Chondrocyte (in vitro differentiated cells): ENCODE results near the gene SURF2. TPM values are rescaled to one million over a fixed set of nuclear protein-coding genes. Genes with fewer than 3 reads are reported as not detected.
A peak's percentile ranks its signal among the peaks of the same experiment; 100 is the strongest.
"Not testable (repeated sequence)": the region's sequence is repeated elsewhere in the genome, so short reads cannot be mapped to it uniquely, and the experiment has no call there.

Experiments used
- DNase-seq: peaks from one replicate; pipeline ENCODE4 v3.0.0; 2021; ENCODE audit warnings: mixed read lengths, low spot score
- H3K27ac Mint-ChIP-seq: one replicate; pipeline ENCODE4 v1.8.0; 2021; ENCODE audit warnings: mild to moderate bottlenecking, moderate library complexity, mixed read lengths; ENCODE audit not compliant: unreplicated experiment
- H3K27me3 Mint-ChIP-seq: 2 replicates; pipeline ENCODE4 v1.8.0; 2021; ENCODE audit warnings: low read depth, mixed read lengths
- H3K36me3 Mint-ChIP-seq: 2 replicates; pipeline ENCODE4 v1.8.0; 2021; ENCODE audit warnings: low read depth, mixed read lengths
- H3K4me1 Mint-ChIP-seq: 2 replicates; pipeline ENCODE4 v1.8.0; 2021; ENCODE audit warnings: low read depth, mild to moderate bottlenecking, mixed read lengths
- H3K4me3 Mint-ChIP-seq: one replicate; pipeline ENCODE4 v1.8.0; 2021; ENCODE audit warnings: mild to moderate bottlenecking, moderate library complexity, mixed read lengths; ENCODE audit not compliant: unreplicated experiment
- H3K9me3 Mint-ChIP-seq: 2 replicates; pipeline ENCODE4 v1.8.0; 2021; ENCODE audit warnings: low read depth, mixed read lengths
- total RNA-seq: library from RNA; stranded (reverse); gene quantifications from 3 replicates; pipeline ENCODE4 v1.2.1, GENCODE V29; 2021
- TF ChIP-seq, protein P1 (sequence below): fragments of 200-600 bp; sonication (generic); IDR thresholded peaks from 2 replicates; pipeline ENCODE4 v1.5.0; 2021; ENCODE audit warnings: antibody characterized with exemption, mild to moderate bottlenecking, moderate library complexity

SURF2 gene
- total RNA-seq, 1 donor from 2014 or later = 12.5 TPM

DNA sequence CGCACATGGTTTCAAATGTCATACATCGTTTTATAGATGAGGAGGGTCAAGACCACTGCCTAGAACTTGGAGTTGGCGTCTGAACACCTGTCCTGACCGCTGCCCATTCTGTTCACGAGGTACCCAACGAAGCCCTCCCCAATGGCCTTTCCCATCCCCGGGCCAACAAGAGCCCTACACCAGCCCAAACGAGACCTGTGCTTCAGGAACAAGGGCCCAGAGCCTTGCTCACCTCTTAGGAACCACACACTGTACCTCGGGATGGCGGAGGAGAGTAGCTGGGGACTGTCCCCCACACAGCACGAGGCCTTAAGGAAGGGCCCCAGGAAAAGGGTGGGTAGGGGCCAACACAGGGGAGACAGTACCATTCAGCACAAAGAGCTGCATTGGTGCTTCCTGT, 23.3 kb upstream of the SURF2 start:
- peak; percentile 55 for DNase-seq

DNA sequence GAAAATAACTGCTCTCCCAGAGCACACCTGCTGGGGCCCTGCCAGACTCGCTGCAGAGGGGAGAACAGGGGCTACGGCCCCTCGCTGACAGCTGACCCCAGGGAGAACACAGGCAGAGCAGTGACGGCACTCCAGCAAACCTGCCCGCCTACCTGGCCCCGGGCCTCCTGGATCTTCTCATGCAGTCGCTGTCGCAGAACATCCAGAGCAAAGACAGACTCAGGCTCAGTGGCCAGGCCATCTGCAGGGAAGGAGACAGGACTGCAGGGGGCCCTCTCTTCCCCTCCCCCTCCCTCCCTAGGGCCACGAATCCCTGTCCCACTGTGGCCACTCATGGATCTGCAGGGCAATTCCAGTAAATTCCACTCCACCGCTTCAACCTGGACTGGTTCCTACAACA, 22.8 kb upstream of the SURF2 start:
- TF ChIP-seq, protein P1, sequence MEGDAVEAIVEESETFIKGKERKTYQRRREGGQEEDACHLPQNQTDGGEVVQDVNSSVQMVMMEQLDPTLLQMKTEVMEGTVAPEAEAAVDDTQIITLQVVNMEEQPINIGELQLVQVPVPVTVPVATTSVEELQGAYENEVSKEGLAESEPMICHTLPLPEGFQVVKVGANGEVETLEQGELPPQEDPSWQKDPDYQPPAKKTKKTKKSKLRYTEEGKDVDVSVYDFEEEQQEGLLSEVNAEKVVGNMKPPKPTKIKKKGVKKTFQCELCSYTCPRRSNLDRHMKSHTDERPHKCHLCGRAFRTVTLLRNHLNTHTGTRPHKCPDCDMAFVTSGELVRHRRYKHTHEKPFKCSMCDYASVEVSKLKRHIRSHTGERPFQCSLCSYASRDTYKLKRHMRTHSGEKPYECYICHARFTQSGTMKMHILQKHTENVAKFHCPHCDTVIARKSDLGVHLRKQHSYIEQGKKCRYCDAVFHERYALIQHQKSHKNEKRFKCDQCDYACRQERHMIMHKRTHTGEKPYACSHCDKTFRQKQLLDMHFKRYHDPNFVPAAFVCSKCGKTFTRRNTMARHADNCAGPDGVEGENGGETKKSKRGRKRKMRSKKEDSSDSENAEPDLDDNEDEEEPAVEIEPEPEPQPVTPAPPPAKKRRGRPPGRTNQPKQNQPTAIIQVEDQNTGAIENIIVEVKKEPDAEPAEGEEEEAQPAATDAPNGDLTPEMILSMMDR = no peak
- peaks cover 19% of the 10 kb centered on the region for H3K4me1 Mint-ChIP-seq
- peak; percentile 61 for DNase-seq
- H3K4me3 Mint-ChIP-seq = no peak overlapping the region
- H3K27me3 Mint-ChIP-seq = no peaks in the 10 kb centered on the region
- H3K36me3 Mint-ChIP-seq = peaks cover 19% of the 10 kb centered on the region
- no peak overlapping the region for H3K27ac Mint-ChIP-seq
- H3K9me3 Mint-ChIP-seq = no peaks in the 10 kb centered on the region

More for the DNA sequence above, 23.3 kb upstream of the SURF2 start:
- Mint-ChIP-seq H3K36me3 (peaks cover 19% of the 10 kb centered on the region), H3K9me3 (no peaks in the 10 kb centered on the region), H3K4me3 (no peak overlapping the region), H3K27me3 (no peaks in the 10 kb centered on the region), H3K27ac (no peak overlapping the region), H3K4me1 (peaks cover 19% of the 10 kb centered on the region)
- TF ChIP-seq, protein P1 = no peak

DNA sequence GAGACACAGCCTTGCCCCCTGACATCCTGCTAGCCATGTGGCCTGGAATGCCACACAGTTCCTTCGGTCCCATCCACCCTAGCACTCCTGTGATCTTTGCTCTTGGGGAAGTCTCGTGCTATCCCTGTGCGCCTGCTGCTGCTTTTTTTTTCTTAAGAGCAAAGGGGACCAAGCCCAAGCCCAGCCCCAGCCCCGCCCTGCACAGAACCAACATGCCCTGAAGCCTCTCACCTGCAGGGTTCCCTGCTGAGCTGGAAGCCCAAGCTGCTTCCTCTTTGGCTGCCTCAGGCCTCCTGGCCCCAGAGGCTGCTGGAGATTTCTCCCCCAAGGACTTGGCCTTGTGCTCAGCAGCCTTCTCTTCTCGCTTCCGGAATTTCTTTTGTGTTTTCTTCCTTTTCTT, 22.2 kb upstream of the SURF2 start:
- DNase-seq = peak; percentile 30
- H3K4me1 Mint-ChIP-seq = peaks cover 19% of the 10 kb centered on the region
- no peaks in the 10 kb centered on the region for H3K27me3 Mint-ChIP-seq
- peak overlapping the region; percentile 19 for H3K4me3 Mint-ChIP-seq
- no peaks in the 10 kb centered on the region for H3K9me3 Mint-ChIP-seq
- no peak overlapping the region for H3K27ac Mint-ChIP-seq
- H3K36me3 Mint-ChIP-seq = peaks cover 21% of the 10 kb centered on the region
- TF ChIP-seq, protein P1 = no peak

DNA sequence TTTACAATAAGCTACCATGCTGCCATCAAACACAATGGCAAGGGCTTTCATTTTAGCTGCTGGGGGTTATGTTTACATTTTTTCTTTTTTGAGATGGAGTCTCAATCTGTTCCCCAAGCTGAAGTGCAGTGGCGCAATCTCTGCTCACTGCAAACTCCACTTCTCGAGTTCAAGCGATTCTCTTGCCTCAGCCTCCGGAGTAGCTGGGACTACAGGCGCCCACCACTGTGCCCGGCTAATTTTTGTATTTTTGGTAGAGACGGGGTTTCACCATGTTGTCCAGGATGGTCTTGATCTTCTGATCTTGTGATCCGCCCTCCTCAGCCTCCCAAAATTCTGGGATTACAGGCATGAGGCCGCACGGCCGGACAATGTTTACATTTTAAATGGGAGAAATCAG, 21.5 kb upstream of the SURF2 start:
- H3K36me3 Mint-ChIP-seq = peaks cover 23% of the 10 kb centered on the region
- peak; percentile 20 for DNase-seq
- H3K9me3 Mint-ChIP-seq, H3K27me3 Mint-ChIP-seq: not testable (repeated sequence)
- H3K4me3 Mint-ChIP-seq = peak overlapping the region; percentile 97
- H3K4me1 Mint-ChIP-seq = peaks cover 19% of the 10 kb centered on the region
- peak overlapping the region; percentile 94 for H3K27ac Mint-ChIP-seq

DNA sequence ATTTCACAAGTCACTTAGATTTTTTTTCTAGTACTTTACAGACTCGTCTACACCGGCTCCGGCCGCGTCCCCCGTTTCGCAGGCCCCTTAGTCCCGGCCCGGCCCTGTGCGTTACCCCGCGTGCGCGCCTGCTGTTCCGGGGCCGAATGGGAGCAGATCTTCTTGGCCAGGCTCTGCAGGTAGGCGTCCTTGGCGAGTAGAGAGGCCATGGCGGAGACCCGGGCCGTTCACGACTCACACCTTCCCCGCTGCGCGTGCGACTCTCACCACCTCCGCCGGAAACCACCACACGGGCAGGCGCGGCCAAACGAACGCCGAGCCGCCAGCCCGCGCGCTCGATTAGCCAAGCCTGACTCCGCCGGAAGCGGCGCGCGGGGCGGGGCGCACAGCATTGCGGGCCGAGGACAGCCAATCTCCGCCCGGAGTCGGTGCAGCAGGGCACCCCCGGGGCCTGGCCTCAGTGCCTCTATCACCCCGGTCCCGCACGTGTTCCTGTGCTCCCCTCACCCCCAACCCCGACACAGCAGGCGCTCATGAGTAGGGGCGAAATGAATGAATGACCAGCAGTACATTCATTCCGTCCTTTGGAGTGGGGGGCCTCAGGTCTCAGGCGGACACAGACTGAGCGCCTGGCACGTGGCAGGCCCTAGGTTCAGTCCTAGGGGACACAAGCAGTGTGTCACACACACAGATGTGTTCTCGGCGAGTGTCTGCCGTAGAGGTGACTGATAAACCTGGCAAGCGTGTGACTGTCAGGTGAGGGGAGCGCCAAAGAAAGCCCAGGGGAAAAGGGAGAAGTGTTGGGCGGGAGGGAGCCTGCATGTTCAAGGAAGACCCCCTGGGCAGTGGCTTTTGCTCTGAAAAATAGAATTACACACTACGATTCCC, 20.2 kb upstream of the SURF2 start, which contains the start of gene SURF6:
Gene SURF6, minus strand, starts transcription at position 265 of the 888 bp plus-strand sequence. Its CDS starts 56 bp downstream, at position 209.
- Mint-ChIP-seq H3K27me3 (no peaks in the 10 kb centered on the region), H3K4me3 (peak within 1 kb of the TSS; percentile 97), H3K9me3 (no peaks in the 10 kb centered on the region), H3K27ac (peak within 1 kb of the TSS; percentile 94), H3K4me1 (peaks cover 19% of the 10 kb centered on the region), H3K36me3 (peaks cover 22% of the 10 kb centered on the region)
- TF ChIP-seq, protein P1 = no peak
- DNase-seq = peak; percentile 98
